LNCAP (cell line): ENCODE measurements around the gene PLCB4.

Source experiments
- TF ChIP-seq, protein P1 (sequence below): fragments of 450-650 bp; IDR thresholded peaks from 2 replicates; pipeline ENCODE4 v1.5.1; 2017; ENCODE audit warnings: mild to moderate bottlenecking

Gene PLCB4

DNA sequence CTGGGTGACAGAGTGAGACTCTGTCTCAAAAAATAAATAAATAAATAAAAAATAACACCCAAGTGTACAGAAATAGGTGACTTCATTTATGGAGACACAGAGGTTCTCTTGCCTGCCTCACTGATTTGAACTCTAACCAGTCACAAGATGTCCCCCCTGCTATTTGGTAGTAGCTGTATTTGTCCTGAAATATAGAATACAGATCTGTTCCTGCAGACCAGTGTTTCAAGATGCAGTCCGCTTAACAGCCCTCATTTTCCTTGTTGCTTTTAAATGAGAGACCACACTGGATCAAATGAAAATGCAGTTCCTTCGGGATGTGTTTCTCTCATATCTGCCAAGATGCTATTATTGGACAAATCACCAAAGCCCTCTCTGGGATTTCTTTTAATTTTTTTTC is 7.6 kb downstream of the PLCB4 start:
- TF ChIP-seq, protein P1, sequence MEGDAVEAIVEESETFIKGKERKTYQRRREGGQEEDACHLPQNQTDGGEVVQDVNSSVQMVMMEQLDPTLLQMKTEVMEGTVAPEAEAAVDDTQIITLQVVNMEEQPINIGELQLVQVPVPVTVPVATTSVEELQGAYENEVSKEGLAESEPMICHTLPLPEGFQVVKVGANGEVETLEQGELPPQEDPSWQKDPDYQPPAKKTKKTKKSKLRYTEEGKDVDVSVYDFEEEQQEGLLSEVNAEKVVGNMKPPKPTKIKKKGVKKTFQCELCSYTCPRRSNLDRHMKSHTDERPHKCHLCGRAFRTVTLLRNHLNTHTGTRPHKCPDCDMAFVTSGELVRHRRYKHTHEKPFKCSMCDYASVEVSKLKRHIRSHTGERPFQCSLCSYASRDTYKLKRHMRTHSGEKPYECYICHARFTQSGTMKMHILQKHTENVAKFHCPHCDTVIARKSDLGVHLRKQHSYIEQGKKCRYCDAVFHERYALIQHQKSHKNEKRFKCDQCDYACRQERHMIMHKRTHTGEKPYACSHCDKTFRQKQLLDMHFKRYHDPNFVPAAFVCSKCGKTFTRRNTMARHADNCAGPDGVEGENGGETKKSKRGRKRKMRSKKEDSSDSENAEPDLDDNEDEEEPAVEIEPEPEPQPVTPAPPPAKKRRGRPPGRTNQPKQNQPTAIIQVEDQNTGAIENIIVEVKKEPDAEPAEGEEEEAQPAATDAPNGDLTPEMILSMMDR = no peak

DNA sequence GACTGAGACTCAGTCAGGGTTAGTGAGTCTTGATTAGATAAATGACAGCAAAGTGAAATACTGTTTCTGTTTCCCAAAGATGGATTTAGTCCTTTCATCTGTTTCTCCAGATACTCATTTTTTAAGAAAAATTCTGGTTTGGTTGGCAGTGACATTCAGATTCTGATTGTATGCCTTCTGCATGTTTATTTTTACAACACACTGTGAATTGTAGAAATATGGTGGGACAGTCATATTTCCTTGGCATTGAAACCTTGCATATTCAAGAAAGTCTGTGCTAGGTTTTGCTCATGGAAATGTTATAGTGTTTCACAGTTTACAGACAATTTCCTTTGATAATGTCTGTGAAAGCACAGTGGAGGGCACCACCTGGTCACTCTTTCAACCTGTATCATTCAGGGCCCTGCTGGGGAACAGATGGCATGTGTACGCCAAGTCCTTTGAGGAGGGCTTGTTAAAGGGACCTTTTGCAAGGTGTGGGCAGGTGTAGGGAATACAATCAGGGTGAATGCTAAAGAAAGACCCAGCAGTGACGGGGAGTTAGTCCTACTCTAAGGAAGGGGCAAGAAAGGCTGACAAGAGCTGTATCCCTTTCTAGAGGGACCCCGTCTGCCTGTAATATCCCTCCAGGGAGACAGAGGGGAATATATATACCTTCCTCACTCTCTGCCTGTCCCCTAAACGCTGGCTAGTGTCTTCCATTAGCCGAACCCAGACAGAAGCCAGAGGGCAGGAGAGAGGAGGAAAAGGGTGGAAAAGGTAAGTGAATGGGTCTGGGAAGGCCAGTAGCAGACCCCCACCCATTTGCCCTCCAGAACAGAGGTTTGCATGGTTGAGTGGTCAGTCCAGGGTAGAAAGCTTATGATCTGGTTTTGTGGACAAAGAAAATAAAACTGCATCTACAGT is 10.2 kb downstream of the PLCB4 start:
- TF ChIP-seq, protein P1 = no peak

DNA sequence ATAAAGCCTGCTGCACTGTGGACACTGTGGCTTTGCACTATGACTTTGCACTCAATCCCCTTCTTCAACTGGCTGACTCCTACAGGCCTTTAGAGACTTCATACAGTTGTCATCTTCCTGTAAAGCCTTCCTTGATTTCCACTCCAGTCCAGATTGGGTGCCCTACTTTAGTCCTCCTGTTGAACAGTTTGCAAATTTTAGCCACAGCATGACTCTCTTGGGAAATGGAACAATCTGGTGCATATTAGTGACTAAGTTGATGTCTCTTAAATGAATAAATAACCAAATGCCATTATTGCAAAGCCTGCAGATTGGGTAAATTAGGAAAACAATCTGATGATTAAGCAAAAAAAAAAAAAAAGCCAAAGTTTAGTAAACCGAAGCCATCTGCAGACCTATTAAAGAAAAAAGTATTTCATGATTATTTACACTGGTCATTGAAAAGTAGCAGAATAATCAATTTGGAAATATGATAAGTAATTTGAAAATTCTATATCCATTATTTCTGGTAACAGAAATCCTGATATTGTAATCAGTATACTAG is 12.6 kb downstream of the PLCB4 start:
- TF ChIP-seq, protein P1 = no peak

DNA sequence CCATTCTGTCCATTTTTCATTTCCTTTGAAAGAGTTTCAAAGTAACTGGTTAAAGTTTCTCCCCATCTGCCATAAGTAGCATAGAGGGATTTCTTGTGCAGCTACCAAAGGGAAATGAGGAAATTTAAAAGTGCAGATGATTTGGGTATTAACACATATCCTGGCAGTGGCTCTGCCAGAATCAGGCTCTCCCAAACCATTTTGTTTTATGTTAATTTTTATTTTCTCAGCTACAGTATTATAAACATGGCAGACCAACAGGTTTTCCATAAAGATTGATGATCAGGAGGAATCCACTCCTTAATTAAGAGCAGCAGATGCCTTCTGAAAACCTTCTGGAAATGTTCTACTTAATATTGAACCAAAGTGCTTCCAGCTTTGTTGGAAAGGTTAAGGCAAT is 13.9 kb downstream of the PLCB4 start:
- TF ChIP-seq, protein P1 = no peak

DNA sequence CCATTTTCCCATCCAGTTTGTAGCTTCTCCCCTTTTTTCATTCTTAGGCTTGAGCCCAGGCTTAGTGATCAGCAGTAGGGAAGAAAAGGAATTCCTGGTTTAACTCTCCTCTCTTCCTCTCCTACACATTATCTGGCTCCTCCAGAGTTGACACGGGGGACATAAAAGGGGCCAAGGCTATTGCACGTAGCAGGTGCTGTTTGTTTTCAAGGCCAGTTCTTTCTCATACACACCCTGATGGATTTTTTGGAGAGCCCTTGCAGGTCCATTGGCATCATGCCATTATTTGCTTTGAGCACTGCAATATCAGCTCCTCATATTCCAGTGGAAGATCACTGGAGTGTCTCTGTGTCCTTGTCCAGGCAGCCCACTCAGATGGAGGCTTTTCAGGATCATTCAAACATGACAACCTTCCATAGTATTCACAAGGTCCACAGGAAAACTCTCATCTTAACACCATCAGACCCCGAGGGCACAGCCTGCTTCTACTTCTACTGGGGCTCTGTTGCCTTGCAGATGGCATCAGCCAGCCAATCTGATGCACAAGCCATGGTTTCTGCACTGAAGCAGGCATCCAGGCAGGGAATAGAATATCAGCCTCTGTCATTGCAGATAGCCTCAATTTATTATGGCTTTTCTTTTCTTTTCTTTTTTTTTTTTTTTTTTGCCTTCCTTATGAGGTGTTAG is 18.8 kb downstream of the PLCB4 start:
- TF ChIP-seq, protein P1 = no peak

DNA sequence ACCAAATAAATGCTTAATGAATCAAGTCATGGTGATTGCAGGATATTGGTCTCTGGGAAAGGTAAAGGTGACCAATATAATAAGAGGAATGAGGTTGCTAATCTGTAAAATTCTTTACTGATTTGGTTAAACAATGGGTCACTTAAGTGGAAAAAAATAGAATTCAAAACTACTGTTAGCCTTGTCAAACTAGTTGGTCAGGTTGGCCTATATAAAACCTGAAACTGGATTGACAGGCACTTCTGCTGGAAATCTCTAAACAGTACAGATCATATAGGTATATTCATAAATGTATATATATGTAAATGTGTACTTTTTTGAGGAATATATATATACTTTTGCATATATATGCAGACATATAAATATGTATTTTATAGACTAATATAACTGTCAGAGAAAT is 19.7 kb downstream of the PLCB4 start:
- TF ChIP-seq, protein P1 = no peak

DNA sequence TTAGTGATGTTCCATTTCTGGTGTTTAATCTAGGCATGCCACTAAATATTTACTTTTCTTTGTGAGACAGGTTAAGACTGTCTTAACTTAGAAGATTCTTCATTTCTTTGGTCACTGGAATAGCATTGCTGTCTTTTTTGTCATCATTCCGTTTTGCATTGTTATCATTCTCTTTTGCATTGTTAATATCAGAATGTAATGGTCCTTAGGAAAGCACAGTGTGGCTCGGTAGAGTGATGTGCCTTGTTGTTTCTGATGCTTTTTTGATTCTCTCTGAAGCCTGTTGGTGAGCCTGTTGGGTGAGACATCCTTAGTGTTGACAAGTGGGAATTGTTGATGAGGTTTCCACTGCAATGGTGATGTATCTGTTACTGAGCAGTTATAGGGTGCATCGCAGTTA is 23.2 kb downstream of the PLCB4 start:
- TF ChIP-seq, protein P1 = no peak
